GM12875 (cell line): ENCODE data around the gene KCNB1.

Experiments
- H3K4me3 ChIP-seq: one replicate; pipeline ENCODE4 v1.5.1; 2011; ENCODE audit warnings: low read depth, low read length, control low read depth
- TF ChIP-seq, protein P1 (sequence below): IDR thresholded peaks from 2 replicates; pipeline ENCODE4 v1.5.1; 2011; ENCODE audit warnings: low read depth, mild to moderate bottlenecking, control low read depth, inconsistent platforms, low read length, moderate library complexity, borderline replicate concordance; ENCODE audit not compliant: insufficient read depth

Gene KCNB1

DNA sequence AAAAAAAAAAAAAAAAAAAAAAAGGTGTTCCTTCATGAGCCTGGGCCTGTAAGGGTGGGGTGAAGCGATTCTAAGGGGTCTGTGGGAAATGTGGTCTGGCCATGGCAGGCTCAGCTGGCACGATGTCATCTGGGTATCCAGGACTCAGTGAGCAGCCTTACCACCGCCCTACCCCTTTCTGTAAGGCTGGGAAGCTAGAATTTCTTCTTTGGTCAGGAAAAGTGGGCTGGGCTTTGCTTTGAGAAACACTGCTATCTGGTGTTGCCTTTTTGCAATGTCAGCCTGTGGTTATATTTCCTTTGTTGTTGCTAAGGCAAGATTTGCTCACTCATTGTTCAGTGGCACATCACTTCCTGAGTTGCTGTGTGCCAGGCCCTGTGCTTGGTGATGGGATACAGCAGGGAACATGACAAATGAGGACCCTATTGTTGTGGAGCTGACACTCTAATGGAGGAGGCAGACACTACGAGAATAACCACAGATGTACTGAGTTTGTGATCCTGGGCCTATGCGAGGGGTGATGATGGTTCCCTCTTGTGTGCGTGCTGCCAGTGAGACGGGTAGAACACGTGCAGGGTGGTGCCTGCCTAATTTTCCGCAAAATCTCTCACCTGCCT lies 158.7 kb downstream of the KCNB1 start:
- H3K4me3 ChIP-seq = no peak overlapping the region
- TF ChIP-seq, protein P1, sequence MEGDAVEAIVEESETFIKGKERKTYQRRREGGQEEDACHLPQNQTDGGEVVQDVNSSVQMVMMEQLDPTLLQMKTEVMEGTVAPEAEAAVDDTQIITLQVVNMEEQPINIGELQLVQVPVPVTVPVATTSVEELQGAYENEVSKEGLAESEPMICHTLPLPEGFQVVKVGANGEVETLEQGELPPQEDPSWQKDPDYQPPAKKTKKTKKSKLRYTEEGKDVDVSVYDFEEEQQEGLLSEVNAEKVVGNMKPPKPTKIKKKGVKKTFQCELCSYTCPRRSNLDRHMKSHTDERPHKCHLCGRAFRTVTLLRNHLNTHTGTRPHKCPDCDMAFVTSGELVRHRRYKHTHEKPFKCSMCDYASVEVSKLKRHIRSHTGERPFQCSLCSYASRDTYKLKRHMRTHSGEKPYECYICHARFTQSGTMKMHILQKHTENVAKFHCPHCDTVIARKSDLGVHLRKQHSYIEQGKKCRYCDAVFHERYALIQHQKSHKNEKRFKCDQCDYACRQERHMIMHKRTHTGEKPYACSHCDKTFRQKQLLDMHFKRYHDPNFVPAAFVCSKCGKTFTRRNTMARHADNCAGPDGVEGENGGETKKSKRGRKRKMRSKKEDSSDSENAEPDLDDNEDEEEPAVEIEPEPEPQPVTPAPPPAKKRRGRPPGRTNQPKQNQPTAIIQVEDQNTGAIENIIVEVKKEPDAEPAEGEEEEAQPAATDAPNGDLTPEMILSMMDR = 0 out of 2 replicates have a peak, but pooled peaks have one; percentile 19

DNA sequence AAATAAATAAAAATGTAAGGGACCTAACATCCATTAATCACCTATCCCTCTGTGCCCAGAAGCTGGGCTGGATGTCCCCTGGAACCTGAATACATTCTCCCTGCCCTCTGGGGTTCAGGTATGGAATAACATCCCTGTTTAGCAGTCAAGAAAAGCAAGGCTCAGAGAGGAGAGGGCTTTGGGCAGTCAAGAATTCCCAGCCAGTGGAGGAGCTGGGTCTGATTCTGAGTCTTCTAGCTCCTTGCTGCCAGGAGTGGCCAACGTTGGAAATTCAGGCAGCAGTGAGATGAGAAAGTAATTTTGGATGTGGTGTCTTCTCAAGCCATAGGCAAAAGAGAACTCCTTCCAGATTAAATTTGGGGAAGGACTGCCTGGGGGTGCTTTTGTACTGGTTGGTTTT lies 162.0 kb downstream of the KCNB1 start:
- TF ChIP-seq, protein P1 = no peak
- H3K4me3 ChIP-seq = no peak overlapping the region

DNA sequence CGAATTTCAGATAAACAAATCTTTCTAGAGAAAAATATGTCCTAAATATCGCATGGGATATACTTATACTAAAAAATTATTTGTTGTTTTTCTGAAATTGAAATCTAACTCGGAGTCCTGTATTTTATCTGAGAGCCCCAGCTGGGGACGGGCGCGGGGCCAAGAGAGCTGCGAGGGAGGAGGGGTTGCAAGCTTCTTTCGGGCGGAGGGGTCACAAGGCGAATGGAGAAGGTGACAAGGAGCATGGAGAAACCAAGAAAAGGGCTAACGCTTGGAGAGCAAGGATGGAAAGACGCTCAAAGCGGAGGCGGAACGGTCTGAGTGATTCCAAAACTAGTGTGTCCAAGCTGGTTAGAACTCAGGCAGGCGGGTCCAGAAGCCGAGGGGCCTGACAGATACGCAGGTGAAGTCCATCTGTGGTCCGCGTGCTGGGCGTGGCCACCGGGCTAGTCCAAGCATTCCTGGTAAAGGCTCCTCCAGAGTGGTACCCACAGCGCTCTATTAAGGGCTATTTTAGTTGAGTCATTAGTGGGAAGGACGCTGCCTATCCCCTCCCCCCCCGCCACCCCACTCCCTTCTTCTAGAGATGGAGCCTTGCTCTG lies 163.2 kb downstream of the KCNB1 start:
- no peak overlapping the region for H3K4me3 ChIP-seq
- TF ChIP-seq, protein P1 = no peak

DNA sequence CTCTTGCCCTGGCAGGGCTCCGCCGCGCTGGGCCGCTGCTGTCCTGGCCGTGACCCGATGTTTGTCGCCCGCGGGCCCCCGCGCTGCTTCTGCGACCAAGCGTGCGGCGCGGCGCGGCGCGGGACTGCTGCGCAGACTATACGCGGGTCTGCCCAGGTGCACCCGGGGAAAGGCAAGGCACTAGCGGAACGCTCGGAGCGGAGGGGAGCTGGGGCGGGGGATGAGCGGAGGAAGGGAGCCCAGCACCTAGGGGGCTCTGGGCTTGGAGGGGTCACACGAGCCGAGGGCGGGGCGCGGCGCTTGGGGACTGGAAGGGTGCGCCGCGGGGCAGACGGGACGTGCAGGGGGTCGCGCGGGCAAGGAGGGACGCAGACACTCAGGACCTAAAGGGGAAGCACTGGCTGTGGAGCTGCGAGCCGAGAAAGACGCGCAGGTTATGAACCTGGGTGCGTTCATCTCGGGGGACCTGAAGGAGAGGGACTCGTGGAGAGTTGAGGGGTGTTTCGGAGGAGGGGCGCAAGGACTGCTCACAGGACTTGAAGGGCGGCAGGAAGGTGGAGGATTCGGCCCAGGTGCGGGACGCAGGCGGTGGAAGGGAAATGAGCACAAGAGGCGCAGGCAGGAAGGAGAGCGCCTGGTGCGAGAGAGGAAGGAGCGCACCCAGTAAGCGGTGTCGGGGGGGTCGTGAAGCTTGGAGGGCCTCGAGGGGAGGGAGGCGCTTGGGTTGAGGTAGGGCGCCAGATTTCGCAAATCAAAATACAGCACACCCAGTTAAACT lies 163.8 kb downstream of the KCNB1 start:
- H3K4me3 ChIP-seq = no peak overlapping the region
- TF ChIP-seq, protein P1 = no peak

DNA sequence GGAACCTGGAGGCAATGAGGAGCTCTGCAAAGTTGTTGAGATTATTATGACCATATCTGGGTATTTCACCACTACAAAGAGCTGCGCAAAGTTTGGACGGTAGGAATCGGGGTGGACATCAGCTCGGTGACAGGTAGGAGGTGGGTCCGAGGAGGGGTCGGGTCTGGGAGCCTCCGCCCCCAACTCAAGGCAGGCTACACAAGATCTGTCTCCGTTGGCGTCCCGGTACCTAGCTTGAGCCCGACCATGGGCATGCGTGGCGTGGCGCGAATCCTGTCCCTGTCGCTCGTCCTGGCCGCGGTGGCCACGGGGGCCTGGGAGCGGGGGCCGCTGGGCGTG lies 164.4 kb downstream of the KCNB1 start:
- TF ChIP-seq, protein P1 = no peak
- no peak overlapping the region for H3K4me3 ChIP-seq

GRCh38 chr20:49316704-49317103 lies 165.8 kb downstream of the KCNB1 start:
- TF ChIP-seq, protein P1 = no peak
- H3K4me3 ChIP-seq = no peak overlapping the region
